ENCODE results near the gene KCNG2.

- TF ChIP-seq FOSL1 (tag; conservative IDR thresholded peaks at IDR 0.05) (no peak), ZZZ3 (IDR thresholded peaks at IDR 0.05) (no peak), DPF2 (IDR thresholded peaks at IDR 0.05) (no peak), PTTG1 (tag; IDR thresholded peaks at IDR 0.05; ENCODE audit: low read depth) (no peak), FOXM1 (IDR thresholded peaks at IDR 0.05; ENCODE audit: low read depth) (no peak), FOXM1 (CRISPR knock-in tag; IDR thresholded peaks at IDR 0.05; ENCODE audit: low read depth) (no peak), ZNF644 (tag; IDR thresholded peaks at IDR 0.05; ENCODE audit: low read depth) (no peak)
Measured at GRCh38 chr18:79884963-79885728, 87.4 kb downstream of the KCNG2 start.

All from K562 (cell line).